H7 (cell line): ENCODE measurements around the gene VSIG8. TPM values are rescaled to one million over a fixed set of nuclear protein-coding genes. Genes with fewer than 3 reads are reported as not detected.

Source experiments
- DNase-seq: peaks from one replicate; pipeline ENCODE4 v3.0.0; 2012
- H3K27me3 ChIP-seq: 2 replicates; pipeline ENCODE4 v1.6.0; 2011; ENCODE audit warnings: mild to moderate bottlenecking, low read length; ENCODE audit not compliant: control insufficient read depth, insufficient read depth
- H3K36me3 ChIP-seq: replicated peaks from 2 replicates; pipeline ENCODE4 v1.5.1; 2011; ENCODE audit warnings: low read length; ENCODE audit not compliant: control insufficient read depth, insufficient read depth
- H3K4me3 ChIP-seq: 2 replicates; pipeline ENCODE4 v1.5.1; 2011; ENCODE audit warnings: low read depth, mild to moderate bottlenecking, control low read depth, low read length, moderate library complexity; ENCODE audit not compliant: insufficient read depth
- total RNA-seq: library from RNA; depleted of rRNA; stranded (reverse); fragments of >200 nt; shearing (Covaris generic); gene quantifications from 2 replicates; pipeline ENCODE4 v1.2.3, GENCODE V29; 2014

The VSIG8 gene
- total RNA-seq, 1 experiment from 2014 or later, result not detected

DNA sequence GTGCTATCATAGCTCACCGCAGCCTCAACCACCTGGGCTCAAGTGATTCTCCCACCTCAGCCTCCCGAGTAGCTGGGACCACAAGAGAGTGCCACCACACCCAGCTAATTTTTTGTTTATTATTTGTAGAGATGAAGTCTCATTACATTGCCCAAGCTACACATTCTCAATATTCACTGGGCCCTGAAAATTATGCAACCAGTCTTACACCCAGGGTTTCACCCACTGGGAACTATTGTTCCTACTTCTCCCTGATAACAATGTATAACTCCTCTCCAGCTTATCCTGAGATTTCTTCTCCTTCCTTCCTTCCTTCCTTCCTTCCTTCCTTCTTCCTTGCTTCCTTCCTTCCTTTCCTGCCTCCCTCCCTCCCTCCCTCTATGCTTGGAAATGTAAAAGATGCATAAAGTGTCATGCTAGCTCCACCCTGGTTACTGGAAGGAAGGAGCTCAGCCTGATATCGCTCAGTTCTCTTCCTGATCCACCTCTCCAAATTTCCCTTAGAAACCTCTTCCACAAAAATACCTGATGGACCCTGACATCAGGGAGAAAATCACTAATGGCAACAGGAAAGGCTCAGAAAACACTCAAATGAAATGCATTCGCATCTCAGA lies 11.2 kb upstream of the VSIG8 start:
- Histone ChIP-seq H3K36me3 (no peaks in the 10 kb centered on the region), H3K27me3 (peaks cover 1% of the 10 kb centered on the region; the same call in 1 of the 2 replicates), H3K4me3 (no peak overlapping the region)
- no peak for DNase-seq

DNA sequence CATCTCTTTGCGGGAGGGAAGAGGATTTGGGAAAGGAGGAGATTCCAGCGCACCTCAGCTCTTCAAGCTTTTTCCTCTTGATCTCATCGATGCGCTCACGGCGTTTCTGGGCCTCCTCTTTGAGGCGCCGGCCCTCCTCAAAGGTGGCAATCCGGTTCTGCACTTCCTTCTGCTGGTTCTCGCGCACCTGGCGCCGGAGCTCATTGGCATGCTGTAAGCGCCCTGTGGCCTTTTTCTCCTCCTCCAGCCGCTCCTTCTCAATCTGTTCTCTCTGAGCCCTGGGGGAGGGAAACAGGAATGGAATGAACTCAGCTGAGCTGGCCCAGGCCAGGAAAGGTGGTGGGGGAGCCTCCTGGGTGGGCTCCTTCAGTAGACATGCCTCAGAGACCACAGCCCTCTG lies 10.4 kb upstream of the VSIG8 start:
- H3K27me3 ChIP-seq, result peaks cover 1% of the 10 kb centered on the region; the same call in 1 of the 2 replicates
- no peak for DNase-seq
- no peaks in the 10 kb centered on the region for H3K36me3 ChIP-seq
- H3K4me3 ChIP-seq, result no peak overlapping the region

- Histone ChIP-seq H3K36me3 (no peaks in the 10 kb centered on the region), H3K27me3 (no peaks in the 10 kb centered on the region; the same call in 1 of the 2 replicates), H3K4me3 (no peak overlapping the region)
- DNase-seq, result no peak
Measured at GRCh38 chr1:159870704-159871103, 8.2 kb upstream of the VSIG8 start.

GRCh38 chr1:159869607-159870006 lies 7.2 kb upstream of the VSIG8 start:
- Histone ChIP-seq H3K27me3 (no peaks in the 10 kb centered on the region; the same call in 1 of the 2 replicates), H3K4me3 (no peak overlapping the region), H3K36me3 (no peaks in the 10 kb centered on the region)
- no peak for DNase-seq

GRCh38 chr1:159869173-159869572 lies 6.7 kb upstream of the VSIG8 start:
- Histone ChIP-seq H3K4me3 (no peak overlapping the region), H3K27me3 (no peaks in the 10 kb centered on the region; the same call in 1 of the 2 replicates), H3K36me3 (no peaks in the 10 kb centered on the region)
- DNase-seq, result no peak

GRCh38 chr1:159868766-159869165 lies 6.3 kb upstream of the VSIG8 start:
- no peaks in the 10 kb centered on the region; the same call in 1 of the 2 replicates for H3K27me3 ChIP-seq
- no peak overlapping the region for H3K4me3 ChIP-seq
- no peaks in the 10 kb centered on the region for H3K36me3 ChIP-seq
- DNase-seq, result no peak

DNA sequence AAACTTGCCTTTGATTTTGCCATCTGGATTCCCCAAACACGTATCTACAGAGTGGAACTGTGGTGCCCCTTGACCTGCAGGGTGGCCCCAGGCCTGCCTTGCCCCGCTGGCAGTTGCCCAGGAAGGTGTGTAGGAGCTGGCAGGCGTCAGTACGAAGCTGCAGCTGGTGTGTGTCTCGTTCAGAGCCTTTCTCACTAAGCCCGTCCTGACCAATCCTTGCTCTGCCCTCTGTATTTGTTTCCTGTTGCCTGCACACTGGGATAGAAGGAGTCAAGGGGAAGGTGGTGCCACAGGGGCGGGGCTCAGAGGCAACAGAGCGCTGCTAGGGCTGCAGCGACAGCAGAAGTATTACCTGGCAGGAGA lies 5.2 kb upstream of the VSIG8 start:
- H3K36me3 ChIP-seq, result no peaks in the 10 kb centered on the region
- no peaks in the 10 kb centered on the region; the same call in 1 of the 2 replicates for H3K27me3 ChIP-seq
- peak; percentile 79 for DNase-seq
- no peak overlapping the region for H3K4me3 ChIP-seq

DNA sequence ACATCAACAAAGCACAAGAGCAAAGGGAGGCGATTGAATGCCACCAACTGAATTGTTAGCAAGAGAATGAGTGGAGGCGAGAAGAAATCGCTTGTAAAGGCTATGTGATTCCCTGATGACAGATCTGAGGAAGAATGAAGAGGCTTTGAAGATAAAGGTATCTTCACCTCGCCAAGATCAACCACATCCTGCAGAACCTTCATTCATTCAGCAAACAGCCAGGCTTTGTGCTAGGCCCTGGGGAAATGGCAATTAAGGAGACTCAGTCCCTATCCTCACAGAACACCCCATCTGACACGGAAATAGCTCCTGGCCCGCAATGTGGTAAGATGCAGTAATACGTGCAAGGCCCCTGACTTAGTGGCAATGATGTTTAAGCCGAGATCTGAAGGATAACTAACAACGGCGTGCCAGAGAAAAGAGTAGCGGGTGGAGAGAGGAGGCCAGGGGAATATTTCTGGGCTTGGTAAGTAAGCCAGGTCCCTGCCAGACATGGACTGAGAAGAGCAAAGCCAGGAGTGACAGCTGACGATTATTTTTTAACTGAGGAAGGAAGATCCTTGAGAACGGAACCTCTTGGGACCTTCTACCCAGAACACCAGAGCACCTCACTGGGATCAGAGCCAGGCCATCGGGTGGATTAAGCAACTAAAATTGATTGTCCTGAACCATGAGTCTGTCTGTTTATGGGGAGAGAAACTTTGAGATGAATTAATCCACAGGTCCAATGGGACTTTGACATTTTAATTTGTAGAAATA lies 4.6 kb upstream of the VSIG8 start:
- H3K27me3 ChIP-seq, result no peaks in the 10 kb centered on the region; the same call in 1 of the 2 replicates
- no peaks in the 10 kb centered on the region for H3K36me3 ChIP-seq
- no peak overlapping the region for H3K4me3 ChIP-seq
- no peak for DNase-seq

- Histone ChIP-seq H3K27me3 (no peaks in the 10 kb centered on the region; the same call in 1 of the 2 replicates), H3K36me3 (no peaks in the 10 kb centered on the region), H3K4me3 (no peak overlapping the region)
- no peak for DNase-seq
Measured at GRCh38 chr1:159866066-159866465, 3.6 kb upstream of the VSIG8 start.

DNA sequence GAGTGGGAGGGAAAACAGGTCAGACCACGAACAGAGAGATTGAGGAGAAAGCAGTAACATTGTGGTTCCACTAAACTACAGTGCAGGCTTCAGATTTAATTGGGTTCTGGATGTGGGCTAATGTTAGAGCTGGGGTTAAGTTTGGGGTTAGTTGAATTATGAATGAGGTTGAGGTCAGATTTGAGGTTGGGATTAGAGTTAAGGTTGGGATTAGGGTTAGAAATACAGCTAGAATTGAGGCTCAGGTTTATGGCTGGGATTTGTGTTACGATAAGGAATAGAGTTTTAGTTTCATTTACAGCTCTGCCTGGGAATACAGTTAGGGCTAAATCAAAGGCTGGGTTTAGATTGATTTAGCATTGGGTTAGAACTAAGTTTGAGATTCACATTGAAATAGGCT lies 1.8 kb upstream of the VSIG8 start:
- Histone ChIP-seq H3K4me3 (no peak overlapping the region), H3K36me3 (no peaks in the 10 kb centered on the region), H3K27me3 (peaks cover 3% of the 10 kb centered on the region; the same call in 1 of the 2 replicates)
- no peak for DNase-seq

GRCh38 chr1:159862031-159862430 lies 426 bp downstream of the VSIG8 start:
- Histone ChIP-seq H3K27me3 (peaks cover 3% of the 10 kb centered on the region; the same call in 1 of the 2 replicates), H3K36me3 (no peaks in the 10 kb centered on the region), H3K4me3 (no peak overlapping the region)
- no peak for DNase-seq

- Histone ChIP-seq H3K27me3 (peaks cover 3% of the 10 kb centered on the region), H3K36me3 (no peaks in the 10 kb centered on the region), H3K4me3 (no peak overlapping the region)
- no peak for DNase-seq
Measured at GRCh38 chr1:159861218-159861617, 1.2 kb downstream of the VSIG8 start.

DNA sequence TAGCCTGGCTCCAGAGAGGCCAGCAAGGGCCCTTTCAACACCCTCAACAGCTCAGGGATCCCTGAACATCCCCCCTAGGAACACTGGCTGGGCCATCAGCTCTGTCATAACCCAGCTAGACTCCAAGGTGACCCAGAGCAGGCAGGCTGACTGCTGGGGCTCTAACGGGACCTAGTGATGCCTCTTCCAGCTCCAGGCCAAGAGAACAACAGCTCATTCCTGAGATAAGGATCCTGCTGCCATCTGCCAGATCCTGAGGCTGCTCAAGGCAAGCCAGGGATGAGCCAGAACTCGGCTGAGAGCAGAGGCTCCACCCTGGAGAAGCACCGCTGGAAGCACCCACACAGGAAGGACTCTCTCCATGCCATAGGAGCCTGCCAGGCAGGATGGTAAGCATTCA lies 2.0 kb downstream of the VSIG8 start:
- no peaks in the 10 kb centered on the region for H3K36me3 ChIP-seq
- H3K4me3 ChIP-seq, result no peak overlapping the region
- no peak for DNase-seq
- H3K27me3 ChIP-seq, result peaks cover 8% of the 10 kb centered on the region

- DNase-seq, result no peak
- H3K27me3 ChIP-seq, result peaks cover 14% of the 10 kb centered on the region
- no peaks in the 10 kb centered on the region for H3K36me3 ChIP-seq
- no peak overlapping the region for H3K4me3 ChIP-seq
Measured at GRCh38 chr1:159859767-159860322, 2.6 kb downstream of the VSIG8 start.

DNA sequence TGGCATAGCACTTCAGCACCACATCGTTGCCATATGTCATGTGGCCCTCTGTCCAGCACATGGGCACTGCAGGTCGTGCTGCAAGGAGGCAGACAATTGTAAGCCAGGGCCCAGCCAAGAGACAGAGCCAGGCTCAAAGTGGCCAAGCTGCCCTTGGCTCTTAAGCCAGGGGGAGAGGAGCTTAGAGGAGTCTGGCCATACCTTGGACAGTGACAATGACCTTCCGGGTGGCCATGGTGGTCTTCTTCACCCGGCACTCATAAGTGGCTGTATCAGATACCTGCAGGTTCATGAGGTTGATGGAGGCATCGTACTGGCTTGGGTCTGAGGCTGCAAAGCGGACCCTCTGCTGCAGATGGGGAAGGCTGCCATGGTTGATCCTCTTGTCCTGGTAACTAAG lies 4.6 kb downstream of the VSIG8 start:
- no peak for DNase-seq
- Histone ChIP-seq H3K36me3 (no peaks in the 10 kb centered on the region), H3K4me3 (no peak overlapping the region), H3K27me3 (peaks cover 26% of the 10 kb centered on the region)
